Posterior cingulate gyrus (tissue), 11 donors: Measurements from ENCODE around the gene REPS2.

ENCODE experiments used
- DNase-seq, 10 donors: peaks; one replicate each; pipeline versions ENCODE4 v3.0.0 to v3.0.0-alpha.2; 2020 to 2021; ENCODE audit warnings: mixed read lengths in 3 of 10
- intact Hi-C: fragments of 100-400 bp; cut with DNase I; formaldehyde crosslinking; loops from one replicate; pipeline ENCODE4 v1.15.1; 2023

Gene REPS2

DNA sequence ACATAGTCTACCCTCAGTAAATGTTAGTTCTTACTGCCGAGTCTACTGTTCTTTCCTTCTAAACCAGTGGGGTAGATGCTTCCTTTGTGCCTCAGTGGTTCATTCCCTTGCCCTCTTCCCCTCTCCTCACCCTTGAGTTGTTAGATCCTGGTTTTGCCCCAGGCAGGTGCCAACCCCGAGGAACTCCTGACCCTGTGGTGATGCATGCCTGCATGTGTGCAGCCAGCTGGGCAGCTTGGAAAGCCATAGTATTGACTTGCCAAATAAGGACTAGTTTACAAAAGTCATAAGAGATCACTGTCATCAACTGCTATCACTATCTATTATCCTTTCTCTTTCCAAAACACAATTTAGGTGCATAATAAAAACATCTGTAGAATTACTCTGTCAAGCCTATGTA lies 50.9 kb downstream of the REPS2 start:
- intact Hi-C loops = no loop called here
- DNase-seq = no peak

DNA sequence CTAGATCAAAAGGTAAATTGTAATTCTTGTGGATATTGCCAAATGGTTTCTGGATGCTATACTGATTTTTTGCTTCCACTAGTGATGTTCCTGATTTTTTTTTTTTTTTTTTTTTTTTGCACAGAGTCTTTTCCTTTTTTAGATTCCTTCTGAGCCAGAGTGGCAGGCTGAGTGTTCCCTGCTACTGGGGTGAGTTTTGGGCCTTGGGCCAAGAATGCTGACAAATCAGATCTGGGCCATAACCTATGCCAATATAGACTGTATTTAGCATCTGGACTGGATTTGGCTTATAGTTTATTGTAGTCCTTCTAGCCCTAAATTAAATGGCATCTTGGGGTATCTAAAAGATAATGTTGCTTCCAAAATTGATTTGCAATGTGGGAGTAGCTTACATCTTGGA lies 52.8 kb downstream of the REPS2 start:
- intact Hi-C loops = no loop called here
- no peak for DNase-seq

DNA sequence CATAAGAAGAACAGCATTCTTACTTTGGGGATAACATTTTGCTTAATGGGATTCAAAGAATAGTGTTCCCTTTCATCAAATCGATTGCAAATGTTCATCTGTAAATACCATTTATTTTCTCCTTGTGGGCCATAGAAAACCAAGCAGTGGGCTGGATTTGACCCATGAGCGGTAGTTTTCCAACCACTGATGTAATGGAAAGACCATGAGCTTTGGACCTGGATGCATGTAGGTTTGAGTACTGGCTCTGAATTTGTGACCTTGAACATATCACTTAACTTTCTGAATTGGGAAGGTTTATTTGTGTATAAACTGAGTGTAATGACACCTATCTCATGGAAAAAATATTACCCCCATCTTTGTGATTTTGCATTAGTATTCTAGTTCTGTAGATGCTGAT lies 54.3 kb downstream of the REPS2 start:
- no peak for DNase-seq
- intact Hi-C loops = no loop called here

DNA sequence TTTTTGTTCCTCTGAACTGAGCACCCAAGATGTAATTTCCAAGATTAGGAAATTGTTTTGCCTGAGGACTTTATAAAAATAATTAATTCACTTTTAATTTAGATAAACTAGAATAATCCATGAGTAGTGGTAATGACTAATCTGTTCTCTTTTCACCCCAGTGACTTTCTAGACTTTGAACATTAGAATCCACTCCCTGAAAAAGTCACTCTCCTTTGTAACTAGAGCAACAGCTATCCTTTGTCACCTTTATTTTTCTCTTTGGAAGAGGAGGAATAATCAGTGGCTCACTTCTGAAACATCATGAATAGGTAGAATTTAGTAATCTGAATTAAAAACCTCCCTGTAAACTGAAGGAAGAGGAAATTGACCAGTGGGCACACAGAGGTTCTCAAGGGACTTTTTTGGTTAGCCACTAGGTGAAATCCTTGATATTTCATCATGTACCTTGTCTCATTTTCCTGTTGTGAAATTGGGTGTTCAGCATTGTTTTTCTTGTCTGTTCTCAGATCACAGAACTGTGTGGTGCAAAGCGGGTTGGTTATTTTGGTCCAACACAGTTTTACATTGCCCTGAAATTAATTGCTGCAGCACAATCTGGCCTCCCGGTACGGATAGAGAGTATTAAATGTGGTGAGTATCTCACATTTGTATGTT lies 59.4 kb downstream of the REPS2 start:
- intact Hi-C loops = no loop called here
- no peak for DNase-seq

DNA sequence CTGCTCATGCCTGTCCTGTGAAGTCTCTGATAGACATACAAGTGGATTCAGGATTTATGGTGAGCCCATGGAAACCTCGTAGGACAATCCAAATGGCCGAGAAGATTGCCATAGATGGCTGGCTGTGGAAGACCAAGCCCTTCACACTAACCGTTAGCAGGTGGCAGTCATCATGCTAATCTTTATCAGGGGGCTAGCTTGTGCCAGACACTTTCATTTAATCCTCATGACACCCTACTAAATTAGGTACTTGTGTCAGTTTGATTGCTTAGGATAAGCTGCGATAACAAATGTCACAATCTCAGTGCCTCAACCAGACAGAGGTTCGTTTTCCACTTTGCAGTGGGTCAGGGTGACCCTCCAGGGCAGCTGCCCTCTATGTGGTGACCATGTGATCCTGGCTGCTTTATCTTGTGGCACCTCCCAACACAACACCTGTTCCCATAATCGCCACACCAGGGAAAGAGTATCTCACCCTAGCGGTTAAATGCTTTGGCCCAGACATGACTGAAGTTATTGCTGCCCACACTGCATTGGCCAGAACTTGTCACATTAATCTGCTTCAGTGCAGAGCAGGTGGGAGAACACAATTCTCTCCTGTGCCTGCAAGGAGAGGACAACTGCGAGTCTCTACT lies 60.8 kb downstream of the REPS2 start:
- intact Hi-C loops = no loop called here
- DNase-seq = peak in 2 of 10 donors; percentile 40 to 77

DNA sequence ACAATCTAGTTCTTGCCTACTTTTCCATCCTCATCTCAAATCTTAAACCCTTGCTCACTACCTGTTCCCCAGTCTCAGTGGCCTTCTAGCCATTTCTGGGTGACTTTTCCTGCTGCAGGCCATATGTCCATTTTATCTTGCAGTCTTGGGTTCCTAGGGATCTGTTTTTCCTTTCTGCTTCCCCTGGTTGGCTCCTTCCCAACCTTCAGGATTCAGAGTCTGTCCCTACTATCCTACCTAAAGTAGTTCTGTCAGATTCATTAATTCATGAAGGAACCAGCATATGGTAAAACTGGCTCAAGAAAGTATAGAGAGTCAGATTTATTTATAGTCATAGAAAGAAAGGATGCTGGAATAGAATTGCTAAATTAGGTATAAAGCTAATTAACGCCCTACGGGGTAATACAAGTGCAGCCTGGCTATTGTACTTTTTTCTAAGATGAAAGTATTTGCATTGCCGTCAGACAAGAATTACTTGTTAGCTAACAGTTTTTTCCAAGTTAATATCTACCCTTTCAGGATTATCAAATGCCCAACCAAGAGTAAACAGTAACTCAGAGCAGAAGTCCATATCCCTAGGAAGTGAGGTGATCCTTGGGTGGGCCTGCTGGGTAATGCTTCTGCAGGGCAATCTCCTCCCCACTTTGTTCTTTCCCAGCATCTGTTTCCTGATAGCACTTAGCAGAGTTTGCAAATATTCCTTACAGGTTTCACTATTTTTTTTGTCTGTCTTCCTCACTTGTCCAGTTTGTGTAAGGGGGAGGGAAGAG lies 63.6 kb downstream of the REPS2 start:
- no peak for DNase-seq
- intact Hi-C loops = no loop called here

DNA sequence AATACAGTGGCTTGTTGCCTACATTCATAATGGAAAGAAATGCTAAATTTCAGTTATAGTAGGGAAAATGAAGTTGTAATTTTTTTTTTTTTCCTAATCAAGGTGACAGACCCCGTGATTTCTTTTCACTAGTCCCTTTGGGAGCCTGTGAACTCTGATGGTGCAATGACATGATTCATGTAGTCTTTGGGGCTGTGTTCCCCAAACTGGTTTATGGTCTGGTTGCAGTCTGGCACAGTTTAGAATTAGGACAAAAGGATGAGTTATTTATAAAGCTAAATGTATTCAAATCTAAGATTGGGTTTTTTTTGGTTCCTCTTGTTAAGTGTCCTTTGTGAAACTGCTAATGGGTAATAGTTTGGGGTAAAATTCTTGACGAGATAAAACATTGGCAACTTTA lies 66.0 kb downstream of the REPS2 start:
- DNase-seq = no peak
- intact Hi-C loops = no loop called here

DNA sequence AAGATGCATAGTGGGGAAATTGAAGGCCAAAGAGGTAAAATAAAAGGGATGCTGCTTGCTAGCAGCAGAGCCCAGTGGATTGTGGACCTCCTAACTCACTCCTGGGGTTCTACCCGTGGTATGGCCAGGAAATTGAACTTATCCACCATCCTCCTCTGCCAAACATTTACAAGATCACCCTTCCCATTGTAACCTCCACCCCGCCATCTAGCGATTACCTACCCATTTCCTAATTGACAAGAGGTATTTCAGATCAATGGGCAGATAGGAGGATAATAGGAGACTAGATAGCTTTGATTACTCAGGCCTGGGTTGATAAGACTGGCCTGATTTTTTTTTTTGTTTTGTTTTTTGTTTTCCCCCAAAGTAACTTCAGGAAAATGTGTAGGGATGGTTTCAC lies 67.8 kb downstream of the REPS2 start:
- DNase-seq = no peak
- intact Hi-C loops = no loop called here

DNA sequence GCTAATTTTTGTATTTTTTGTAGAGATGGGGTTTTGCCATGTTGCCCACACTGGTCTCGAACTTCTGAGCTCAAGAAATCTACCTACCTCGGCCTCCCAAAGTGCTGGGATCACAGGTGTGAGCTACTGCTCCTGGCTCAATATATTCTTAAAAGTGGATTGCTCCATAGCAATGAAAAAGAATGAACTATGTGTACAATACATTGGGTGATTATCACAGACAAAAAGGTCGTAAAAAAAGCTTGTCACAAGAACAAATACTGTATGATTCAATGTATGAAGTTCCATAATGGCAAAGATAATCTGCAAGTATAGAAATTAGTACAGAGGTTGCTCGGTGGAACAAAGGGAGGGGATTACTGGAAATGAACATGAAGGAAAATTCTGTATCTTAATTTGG lies 70.7 kb downstream of the REPS2 start:
- no peak for DNase-seq
- intact Hi-C loops = no loop called here

DNA sequence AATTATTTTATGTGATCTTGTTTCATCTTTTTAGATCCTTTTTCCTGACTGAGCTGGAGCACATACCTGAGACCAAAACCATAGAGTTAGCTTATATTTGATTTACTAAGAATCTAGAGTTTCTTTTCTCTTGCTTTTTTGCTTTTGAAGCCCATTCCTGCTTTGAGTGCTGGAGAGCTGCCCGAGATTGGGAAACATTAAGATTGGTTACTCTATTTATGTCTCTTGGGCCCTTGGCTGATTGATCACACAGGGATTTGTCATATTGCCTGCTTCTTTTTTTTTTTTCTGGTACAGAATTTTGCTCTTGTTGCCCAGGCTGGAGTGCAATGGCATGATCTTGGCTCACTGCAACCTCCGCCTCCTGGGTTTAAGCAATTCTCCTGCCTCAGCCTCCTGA lies 73.9 kb downstream of the REPS2 start:
- intact Hi-C loops = no loop called here
- DNase-seq = no peak

DNA sequence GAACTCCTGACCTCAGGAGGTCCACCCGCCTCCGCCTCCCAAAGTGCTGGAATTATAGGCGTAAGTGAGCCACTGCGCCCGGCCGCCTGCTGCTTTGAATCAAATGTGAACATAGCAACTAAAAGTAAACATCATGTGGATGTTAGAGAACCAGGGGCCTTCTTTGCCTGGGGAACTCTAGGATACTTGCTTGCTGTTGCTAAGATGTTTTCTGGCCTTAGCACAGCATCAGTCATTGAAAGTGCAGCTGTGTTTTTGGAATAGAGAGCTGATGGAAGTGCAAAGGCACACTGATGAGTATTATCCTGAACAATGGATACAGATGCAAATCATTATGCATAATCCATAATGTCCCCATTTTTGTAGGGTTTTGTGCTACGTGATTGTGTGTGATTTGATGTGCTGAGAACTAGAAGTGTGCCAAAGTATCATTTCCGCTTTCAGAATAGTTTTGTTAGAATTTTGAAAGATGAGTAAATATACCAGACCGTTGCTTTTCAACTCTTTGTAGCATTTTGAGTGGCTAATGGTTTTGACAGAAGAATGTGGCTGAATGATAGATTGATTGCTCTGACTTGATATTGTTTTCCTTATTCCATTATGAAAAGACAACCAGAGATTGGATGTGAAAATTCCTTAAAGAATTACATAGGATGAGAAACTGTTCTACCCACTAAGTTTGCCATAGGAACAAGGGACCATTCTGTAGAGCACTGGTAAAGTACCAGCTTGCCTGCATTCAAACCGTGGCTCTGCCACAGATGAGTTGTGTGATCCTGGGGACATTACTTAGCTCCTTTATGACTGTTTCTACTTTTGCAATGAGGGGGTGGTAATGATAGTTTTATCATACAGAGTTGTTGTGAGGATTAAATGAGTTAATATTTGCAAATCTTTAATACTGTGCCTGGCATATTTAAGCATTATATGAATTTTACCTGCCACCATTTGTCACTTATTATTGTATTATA lies 74.7 kb downstream of the REPS2 start:
- intact Hi-C loops = no loop called here
- DNase-seq = peak in 2 of 10 donors; percentile 12 to 21

DNA sequence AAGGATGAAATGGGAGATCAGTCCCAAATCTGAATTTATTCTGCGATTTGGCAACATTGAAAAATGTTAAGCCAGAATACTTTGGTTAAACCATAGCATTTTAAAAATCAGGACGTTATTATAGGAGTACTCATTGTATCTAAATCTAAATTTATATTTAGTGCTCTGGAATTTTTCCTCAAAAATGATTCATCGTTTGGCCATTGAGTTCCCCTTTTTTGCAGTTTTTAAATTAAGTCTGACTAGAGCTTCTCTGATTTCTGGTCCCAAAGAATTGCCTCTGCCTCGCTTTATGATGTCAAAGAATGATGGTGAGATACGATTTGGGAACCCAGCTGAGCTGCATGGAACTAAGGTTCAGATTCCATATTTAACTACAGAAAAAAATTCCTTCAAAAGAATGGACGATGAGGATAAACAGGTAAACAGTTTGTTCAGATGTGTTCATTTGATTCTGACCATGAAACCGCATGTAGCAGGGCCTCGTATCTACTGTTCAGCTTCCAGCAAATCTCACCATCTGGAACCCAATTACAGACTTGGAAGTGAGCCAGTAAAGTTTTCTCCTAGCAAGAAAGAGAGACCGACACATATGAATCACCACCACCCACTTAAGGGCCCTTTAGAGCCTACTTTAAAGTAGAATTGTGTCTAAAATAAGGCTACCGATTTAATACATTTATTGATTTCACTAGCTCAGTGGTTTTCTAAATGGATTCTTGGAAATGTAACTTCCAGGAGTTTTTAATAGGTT lies 75.6 kb downstream of the REPS2 start:
- intact Hi-C loops = no loop called here
- no peak for DNase-seq

DNA sequence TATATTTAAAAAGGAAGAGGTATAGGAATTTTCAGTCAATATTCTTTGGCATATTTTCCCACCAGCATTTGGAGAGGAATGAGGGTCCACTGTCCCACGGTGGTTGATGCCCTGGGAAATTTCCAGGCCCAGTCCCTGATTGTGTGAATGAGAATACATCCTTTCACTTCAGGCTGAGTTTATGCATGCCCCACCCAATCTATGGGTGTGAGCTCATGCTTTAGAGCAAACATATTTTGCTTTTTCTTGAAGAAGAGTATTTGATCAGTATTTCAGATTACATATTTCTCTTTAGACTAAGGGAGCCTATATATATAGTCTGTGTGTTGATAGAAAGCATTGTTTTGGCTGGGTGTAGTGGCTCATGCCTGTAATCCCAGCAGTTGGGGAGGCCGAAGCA lies 77.2 kb downstream of the REPS2 start:
- intact Hi-C loops = no loop called here
- no peak for DNase-seq

DNA sequence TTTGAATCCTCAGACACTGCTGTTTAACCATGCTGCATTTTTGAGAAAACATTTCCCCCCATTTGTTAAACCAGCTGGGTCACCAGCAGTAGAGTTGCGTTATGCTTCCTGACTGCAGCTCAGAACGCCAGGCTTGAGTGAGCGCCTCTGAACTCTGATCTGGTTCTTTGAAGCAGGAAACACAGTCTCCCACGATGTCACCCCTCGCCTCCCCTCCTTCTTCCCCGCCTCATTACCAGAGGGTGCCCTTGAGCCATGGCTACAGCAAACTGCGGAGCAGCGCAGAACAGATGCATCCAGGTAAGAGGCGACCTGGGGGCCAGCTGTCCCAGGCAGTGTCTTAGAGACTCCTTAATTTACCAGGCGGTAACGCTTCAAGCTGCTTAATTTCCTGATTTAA lies 78.4 kb downstream of the REPS2 start:
- intact Hi-C loops = no loop called here
- no peak for DNase-seq

DNA sequence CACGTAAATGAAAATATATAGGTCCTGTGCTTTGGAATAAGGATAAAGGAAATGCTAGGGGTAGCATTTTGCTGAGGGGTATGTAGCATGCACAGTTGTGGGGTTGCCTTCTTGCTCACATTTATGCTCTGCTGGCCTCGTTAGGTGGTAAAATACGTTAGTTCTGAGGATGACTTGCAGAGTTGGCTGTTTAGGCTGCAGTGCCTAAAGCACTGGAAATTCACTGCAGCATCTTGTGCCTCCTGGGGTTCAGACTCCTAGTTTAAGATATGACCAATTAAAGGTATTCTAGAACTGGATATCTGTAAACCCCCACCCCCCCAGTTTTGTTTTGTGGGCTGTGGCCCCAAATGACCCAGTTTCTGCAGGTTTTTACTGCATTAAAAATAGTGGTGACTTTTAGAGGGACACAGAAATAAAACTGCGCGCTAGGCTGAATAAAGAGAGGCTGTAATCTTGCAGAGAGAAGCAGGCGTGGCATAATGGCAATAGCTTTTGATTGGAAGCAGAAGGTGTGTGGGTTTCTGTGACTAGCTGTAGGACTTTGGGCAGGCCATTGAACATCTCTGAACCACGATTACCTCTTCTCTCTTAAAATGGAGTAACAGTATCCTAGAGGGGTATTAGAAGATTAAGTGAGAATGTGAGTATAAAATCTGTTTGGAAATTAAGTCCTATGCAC lies 79.3 kb downstream of the REPS2 start:
- no peak for DNase-seq
- intact Hi-C loops = no loop called here

DNA sequence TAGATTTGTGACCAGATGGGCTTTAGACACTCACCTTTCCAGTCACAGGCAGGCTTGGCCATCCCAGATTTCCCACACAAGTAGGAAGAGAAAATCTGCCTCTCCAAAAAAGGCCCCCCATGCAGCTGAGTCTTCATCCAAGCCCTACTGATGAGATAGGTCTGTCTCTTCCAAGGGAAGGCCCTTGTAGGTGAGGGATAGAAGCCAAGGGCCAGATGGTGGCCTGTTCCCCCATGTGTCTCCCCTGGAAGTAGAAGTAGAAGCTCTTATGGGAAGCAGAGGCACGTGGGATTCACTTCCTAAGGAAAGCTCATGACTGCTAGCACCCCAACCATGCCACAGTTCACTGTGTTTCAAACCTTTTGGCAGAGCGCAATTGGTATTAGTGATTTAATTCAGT lies 81.5 kb downstream of the REPS2 start:
- intact Hi-C loops = no loop called here
- no peak for DNase-seq

DNA sequence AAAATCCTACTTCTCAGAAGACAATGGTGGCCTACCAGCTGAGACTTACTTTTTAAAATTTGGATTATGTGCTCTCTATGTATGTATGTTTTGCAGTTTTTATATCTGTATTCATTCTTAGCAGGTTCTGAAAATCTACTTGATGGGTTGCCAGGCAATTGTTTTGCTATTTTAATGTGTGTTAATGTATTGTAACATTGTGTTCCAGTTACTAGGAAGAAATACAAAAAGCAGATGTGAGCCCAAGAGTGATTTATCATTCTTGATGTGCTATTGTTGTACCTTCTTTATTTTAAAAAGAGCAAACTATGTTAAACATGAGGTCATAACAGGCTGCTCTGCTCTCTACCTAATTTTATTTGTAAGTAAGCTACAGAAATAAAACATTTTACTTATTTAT lies 81.9 kb downstream of the REPS2 start:
- no peak for DNase-seq
- intact Hi-C loops = no loop called here

DNA sequence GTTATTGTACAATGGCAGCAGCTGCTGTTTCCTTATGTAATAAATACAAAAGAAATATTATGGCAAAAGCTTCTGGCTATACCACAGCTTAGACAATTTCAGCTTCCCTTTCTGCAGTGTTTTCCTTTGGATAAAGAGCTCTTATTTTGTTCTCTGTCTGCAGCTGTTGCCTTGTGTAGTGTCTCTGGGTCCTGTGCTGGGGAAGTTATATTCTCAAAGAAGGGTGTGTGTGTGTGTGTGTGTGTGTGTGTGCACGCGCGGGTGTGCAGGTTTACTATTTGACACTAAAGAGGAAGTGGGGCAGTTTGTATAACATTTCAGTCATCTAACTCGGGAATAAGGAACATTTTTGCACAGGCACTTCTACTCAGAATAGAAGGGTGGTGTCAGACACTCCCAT lies 83.6 kb downstream of the REPS2 start:
- no peak for DNase-seq
- intact Hi-C loops = no loop called here

DNA sequence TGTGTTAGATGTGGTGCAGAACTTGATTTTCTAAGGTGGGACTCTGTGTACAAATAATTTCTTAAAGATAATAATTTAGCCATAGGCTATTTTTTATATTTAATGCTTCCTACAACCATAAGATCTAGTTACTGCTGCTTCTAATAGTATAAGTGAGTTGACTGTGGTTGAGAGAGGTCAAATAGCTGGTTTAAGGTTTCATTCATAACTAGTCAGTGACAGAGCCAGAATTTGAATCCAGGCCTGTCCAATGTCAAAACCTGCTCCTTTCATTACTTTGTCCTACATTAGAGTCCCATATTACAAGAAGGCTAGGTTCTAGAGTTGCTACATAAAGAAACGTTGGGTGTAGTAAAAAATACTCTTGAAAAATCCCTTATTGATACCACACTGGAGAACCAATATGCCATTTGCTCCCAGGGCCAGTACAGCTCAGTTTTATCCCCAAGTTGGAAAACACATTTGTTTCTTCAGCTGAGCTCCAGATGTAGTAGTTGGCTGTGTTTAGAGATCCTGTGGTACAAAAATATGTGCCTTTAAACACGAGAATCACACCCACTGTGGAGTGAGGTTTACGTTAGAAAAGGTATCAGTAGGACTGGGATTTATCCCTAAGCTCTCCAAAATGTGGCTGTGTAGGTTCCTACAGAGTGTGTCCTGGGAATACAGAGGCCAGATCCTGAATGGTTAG lies 84.3 kb downstream of the REPS2 start:
- intact Hi-C loops = no loop called here
- no peak for DNase-seq
